ES-I3 (cell line): ENCODE data around the gene LENG8.

Experiments
- H3K36me3 ChIP-seq: 2 replicates; pipeline ENCODE4 v1.6.1; 2013; ENCODE audit warnings: mild to moderate bottlenecking, low read length, control low read depth, moderate library complexity; ENCODE audit not compliant: insufficient read depth
- H3K4me1 ChIP-seq: 2 replicates; pipeline ENCODE4 v1.6.1; 2013; ENCODE audit warnings: mild to moderate bottlenecking, control low read depth, low read length; ENCODE audit not compliant: insufficient read depth
- H3K9ac ChIP-seq: 2 replicates; pipeline ENCODE4 v1.6.1; 2013; ENCODE audit warnings: low read depth, mild to moderate bottlenecking, low read length, moderate library complexity
- H3K9me3 ChIP-seq: 2 replicates; pipeline ENCODE4 v1.6.1; 2013; ENCODE audit warnings: mild to moderate bottlenecking, low read length, moderate library complexity; ENCODE audit not compliant: control insufficient read depth, insufficient read depth

Gene LENG8

DNA sequence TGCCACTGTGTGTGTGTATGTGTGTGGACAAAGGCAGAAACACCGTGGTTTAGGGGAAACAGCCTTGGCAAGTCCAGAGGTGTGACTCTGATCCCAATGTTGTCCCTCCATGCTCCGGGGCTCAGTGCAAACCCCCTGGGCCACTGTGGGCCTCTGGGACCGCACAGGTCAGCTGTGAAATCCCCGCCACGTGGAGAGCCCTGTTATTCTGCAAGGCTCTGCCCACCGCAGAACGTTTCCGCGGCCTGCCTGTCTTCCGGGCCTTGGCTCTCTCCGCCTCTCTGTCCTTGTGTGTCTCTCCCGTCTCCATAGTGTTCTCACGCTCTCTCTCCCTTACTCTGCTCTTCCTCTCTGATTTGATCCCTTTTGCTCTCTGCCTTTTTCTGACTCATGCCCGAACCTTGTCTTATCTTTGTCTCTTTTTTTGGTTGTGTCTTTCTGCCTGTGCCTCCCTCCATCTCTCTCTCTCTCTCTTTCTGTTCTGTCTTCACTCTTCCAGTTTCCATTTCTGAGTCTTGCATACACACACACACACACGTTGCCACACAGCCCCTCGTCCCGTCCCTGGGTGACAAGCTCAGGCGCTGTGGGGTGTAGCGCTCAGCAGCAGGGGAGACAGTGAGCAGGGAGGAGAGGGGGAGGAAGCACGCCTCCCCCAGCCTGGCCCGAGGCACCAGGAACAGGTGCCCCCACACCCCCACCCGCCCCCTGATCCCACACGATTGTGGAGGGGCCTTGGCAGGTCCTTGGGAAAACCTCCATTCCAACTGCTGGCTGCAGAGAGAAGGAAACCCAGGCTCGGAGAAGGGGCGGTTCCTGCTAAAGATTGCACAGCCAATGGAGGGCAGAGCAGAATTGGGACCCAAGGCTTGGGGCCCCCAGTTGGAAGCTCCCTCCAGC lies 30.7 kb upstream of the LENG8 start:
- no peaks in the 10 kb centered on the region for H3K9me3 ChIP-seq
- no peak overlapping the region for H3K9ac ChIP-seq
- H3K36me3 ChIP-seq = no peaks in the 10 kb centered on the region
- peaks cover 22% of the 10 kb centered on the region for H3K4me1 ChIP-seq

DNA sequence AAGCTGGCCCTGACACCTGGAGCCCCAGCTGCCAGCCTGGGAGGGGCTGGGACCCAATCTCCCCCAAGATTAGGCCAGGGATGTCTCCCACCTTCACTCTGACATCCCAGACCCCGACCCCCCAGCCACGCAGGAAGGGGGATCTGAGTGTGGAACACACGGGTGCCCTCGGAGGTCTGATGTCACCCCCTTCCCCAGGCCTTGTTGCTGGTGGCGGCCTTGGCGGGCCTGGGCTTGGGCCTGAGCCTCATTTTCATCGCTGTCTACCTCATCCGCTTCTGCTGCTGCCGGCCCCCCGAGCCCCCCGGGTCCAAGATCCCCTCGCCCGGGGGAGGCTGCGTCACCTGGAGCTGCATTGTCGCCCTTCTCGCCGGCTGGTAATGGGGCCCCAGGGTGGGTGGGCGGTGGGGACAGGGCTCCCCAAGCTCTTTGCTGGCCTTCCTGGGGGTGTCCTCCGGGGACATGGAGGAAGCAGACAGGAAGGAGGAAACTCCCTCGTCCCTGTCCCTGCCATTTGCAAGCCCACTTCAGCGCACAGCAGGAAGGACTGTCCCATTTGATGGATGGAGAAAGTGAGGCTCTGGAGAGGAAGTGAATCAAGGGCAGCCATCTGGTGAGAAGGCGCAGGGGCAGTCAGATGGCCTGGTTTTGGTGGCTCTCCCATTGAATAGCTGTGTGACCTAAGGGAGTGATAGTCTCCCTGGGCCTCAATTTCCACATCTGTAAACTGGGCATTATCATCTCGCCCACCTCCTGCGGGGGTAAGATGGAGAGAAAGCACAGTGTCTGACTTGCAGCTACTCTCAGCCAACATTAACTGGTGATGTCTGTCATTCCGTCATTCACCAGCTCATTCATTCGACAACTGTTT lies 29.8 kb upstream of the LENG8 start:
- no peaks in the 10 kb centered on the region for H3K36me3 ChIP-seq
- no peaks in the 10 kb centered on the region for H3K9me3 ChIP-seq
- peaks cover 22% of the 10 kb centered on the region for H3K4me1 ChIP-seq
- no peak overlapping the region for H3K9ac ChIP-seq

DNA sequence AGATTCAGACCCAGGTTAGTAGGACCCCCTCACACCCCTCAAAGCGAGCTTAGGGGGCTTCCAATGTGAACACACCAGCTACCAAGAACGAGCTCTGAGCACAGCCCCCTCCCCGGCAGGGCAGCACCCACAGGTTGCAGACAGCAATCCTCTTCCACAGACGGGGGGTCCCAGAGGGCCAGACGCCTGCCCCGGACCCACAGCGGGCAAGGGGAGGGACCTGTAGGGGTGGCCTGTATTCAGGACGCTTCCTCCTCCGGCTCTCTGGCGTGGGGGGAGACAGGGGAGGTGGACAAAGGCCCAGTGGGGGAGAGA lies 29.0 kb upstream of the LENG8 start:
- Histone ChIP-seq H3K9ac (peak overlapping the region; percentile 52), H3K4me1 (peaks cover 22% of the 10 kb centered on the region), H3K9me3 (no peaks in the 10 kb centered on the region), H3K36me3 (no peaks in the 10 kb centered on the region)

DNA sequence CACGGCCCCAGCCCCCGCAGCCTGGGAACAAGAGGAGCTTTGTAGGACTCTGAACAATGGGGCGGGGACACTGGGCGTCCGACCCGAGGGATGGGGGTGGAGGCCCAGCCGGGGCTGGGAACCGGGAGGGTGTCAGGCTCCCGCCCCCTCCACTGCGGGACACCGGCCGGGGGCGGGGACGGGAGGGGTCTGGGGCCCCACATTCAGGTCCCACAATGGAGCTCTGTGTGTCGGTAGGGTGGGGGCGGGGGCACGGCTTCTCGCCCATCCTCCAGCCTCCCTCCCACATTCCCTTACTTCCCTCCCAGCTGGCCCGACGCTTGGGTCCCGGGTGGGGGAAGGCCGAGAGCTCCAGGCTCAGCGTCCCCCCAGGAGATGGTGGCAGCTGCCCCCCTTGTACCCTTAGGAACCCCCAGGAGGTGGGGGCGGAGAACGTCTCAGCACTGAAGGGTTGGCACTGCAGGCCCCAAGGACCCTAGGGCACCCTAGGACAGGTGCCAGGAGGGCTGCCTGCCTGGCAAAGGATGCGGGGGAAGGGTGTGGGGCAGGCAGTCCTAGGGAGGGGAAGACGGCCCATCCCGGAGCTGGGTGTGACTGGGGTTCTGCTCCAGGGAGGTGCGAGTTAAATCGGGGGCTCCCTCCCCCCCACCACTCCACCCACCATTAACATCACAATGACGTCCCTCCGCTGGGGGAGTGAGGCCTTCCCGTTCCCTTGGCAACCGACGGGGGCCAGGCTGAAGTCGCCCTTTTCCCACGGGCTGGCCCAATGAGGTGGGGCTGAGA lies 28.4 kb upstream of the LENG8 start:
- Histone ChIP-seq H3K9me3 (no peaks in the 10 kb centered on the region), H3K4me1 (peaks cover 22% of the 10 kb centered on the region), H3K36me3 (no peaks in the 10 kb centered on the region), H3K9ac (peak overlapping the region; percentile 52)

DNA sequence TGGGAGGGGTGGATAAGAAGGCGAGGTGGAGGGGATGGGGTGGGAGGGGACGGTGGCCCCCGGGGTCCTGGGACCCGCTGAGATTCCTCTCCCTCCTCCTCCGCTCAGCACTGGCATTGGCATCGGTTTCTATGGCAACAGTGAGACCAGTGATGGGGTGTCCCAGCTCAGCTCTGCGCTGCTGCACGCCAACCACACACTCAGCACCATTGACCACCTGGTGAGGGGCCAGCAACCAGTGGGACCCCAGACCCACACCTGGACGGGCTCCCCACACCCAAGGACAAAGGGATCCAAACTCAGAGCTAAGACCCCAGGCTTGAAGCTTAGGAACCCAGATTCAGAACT lies 27.9 kb upstream of the LENG8 start:
- H3K36me3 ChIP-seq = no peaks in the 10 kb centered on the region
- peaks cover 22% of the 10 kb centered on the region for H3K4me1 ChIP-seq
- peak overlapping the region; percentile 52; the same call in 1 of the 2 replicates for H3K9ac ChIP-seq
- H3K9me3 ChIP-seq = no peaks in the 10 kb centered on the region

DNA sequence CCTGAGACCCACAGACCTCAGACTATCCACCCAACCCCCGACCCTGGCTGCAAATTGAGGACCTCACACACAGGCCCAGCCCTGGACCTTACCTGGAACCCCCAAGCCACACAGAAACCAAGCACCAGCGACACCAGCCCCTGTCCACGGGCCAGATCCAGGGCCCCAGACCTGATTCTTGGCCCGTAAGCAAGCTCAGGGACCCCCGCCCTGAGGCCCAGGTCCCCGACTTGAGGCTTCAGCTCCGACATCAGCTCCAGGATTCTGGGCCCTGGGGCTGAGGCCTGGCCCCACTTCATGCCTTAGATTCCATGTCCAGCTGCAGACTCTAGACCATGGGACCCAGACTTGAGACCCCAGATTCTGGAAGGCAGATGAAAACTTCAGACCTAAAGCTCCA lies 27.5 kb upstream of the LENG8 start:
- Histone ChIP-seq H3K9ac (no peak overlapping the region), H3K9me3 (no peaks in the 10 kb centered on the region), H3K36me3 (no peaks in the 10 kb centered on the region), H3K4me1 (peaks cover 22% of the 10 kb centered on the region)

DNA sequence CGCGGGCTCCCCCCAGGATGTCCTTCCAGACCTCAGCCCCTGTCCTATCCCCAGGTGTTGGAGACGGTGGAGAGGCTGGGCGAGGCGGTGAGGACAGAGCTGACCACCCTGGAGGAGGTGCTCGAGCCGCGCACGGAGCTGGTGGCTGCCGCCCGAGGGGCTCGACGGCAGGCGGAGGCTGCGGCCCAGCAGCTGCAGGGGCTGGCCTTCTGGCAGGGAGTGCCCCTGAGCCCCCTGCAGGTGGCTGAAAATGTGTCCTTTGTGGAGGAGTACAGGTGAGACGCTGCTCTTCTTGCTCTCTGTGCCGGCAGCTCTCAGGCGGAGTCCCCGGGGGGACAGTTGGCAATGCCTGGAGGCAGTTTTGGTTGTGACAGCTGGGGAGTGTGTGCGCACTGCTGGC lies 26.9 kb upstream of the LENG8 start:
- Histone ChIP-seq H3K36me3 (no peaks in the 10 kb centered on the region), H3K9me3 (no peaks in the 10 kb centered on the region), H3K4me1 (peaks cover 22% of the 10 kb centered on the region), H3K9ac (no peak overlapping the region)

DNA sequence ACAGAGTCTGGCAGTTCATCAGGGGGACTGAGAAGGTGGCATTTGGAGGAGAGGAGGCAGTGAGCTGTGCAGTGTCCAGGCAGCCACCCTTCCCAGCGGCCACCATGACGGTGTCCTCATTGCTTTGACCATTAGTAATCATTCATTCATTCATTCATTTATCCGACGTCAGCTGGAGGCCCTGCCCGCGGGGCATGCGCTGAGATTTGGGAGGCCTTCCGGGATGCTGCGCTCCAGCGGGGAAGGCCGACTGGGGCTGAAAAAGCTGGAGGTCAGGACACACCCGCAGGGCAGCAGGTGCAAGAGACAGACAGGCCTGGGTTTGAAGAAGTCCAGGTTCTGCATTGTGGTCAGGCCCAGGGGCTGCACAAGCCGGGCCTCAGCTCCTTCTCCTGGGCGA lies 24.8 kb upstream of the LENG8 start:
- no peaks in the 10 kb centered on the region for H3K36me3 ChIP-seq
- no peaks in the 10 kb centered on the region for H3K9me3 ChIP-seq
- peaks cover 10% of the 10 kb centered on the region for H3K4me1 ChIP-seq
- no peak overlapping the region for H3K9ac ChIP-seq

DNA sequence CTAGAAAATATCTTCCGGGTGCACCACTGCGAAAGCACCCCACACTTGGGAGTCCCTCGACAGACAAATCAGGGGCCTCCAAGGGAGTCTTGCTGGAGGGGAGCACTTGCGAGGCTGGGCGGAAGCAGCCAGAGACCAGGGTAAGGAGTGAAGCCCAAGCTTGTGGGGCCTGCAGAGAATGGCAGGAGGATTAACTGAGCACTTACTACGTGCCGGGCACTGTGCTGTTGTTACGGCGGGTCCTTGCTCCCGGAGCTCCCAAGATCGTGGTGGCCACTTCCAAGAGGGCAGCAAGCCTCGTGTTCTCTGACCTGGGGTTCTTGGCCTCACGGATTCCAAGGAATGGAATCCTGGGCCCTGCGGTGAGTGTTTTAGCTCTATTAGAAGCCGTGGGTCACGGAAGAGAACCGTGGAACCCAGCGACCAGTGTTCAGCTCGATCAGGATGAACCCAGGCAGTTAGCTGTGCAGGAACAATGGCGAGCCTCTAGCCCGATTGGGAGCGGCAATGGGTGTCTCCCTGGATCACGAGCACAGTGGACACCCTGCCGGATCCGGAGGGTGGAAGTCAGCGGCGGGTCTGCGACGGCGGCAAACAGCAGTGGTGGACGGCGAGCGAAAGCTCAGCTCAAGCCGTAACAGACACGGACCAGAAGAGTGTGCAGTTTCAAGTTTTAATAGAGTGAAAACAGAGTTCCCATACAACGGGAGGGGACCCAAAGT lies 24.2 kb upstream of the LENG8 start:
- Histone ChIP-seq H3K36me3 (no peaks in the 10 kb centered on the region), H3K4me1 (peaks cover 10% of the 10 kb centered on the region), H3K9ac (no peak overlapping the region), H3K9me3 (no peaks in the 10 kb centered on the region)

DNA sequence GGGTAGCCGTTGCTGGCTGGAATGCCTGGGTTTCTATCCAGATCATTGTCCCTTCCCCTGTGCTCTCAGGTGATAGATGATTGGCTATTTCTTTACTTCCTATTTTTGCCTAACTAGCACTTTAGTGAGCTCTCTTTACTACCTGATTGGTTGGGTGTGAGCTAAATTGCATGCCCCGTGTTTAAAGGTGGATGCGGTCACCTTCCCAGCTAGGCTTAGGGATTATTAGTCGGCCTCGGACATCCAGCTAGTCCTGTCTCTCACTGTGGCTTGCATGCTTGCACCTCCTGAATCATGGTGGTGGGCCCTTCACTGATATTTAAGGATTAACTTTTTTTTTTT lies 23.6 kb upstream of the LENG8 start:
- Histone ChIP-seq H3K9ac (no peak overlapping the region), H3K4me1 (peaks cover 10% of the 10 kb centered on the region), H3K9me3 (no peaks in the 10 kb centered on the region), H3K36me3 (no peaks in the 10 kb centered on the region)

DNA sequence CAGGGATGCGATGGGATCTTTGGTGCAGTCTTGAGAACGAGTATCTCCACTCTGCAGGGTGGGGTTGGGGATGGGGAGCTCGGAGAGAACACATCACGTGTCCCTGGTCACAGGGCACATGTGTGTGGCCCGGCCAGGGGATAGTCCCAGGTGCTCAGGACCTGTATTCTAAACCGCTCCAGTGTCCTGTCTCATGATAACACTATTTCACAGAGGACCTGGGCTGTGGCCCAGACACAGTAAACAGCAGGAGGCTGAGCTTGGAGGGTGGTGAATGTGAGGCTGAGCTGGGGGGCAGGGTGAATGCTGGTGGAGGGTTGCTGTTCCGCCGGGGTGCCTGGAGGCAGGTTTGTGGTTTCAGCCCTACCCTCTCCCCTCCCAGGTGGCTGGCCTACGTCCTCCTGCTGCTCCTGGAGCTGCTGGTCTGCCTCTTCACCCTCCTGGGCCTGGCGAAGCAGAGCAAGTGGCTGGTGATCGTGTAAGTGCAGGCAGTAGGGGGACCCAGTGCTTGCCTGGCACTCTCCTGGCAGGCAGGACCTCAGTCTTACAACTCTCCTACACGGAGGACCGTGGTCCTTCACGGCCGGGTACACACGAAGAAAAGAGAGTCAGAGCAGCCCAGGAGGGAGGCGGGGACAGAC lies 22.6 kb upstream of the LENG8 start:
- Histone ChIP-seq H3K9me3 (no peaks in the 10 kb centered on the region), H3K9ac (no peak overlapping the region), H3K36me3 (no peaks in the 10 kb centered on the region), H3K4me1 (peaks cover 7% of the 10 kb centered on the region)

DNA sequence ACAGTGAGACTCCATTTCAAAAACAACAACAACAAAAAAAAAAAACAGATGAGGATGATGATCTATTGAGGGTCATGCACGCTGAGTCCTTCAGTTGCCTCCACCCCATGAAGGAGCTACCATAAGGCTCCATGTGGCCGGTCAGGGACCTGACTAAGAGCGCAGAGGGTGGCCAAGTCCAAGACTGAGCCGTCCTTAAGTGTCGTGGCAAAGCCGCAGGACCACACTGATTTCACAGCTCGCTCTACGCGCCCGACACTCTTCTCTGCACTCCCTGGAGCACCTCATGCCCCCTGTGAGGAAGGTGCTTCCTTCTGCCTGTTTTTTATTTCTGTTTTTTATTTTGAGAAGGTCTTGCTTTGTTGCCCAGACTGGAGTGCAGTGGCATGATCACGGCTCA lies 21.4 kb upstream of the LENG8 start:
- H3K36me3 ChIP-seq = no peaks in the 10 kb centered on the region
- H3K9me3 ChIP-seq = no peaks in the 10 kb centered on the region
- H3K4me1 ChIP-seq = no peaks in the 10 kb centered on the region; the same call in 1 of the 2 replicates
- no peak overlapping the region for H3K9ac ChIP-seq

DNA sequence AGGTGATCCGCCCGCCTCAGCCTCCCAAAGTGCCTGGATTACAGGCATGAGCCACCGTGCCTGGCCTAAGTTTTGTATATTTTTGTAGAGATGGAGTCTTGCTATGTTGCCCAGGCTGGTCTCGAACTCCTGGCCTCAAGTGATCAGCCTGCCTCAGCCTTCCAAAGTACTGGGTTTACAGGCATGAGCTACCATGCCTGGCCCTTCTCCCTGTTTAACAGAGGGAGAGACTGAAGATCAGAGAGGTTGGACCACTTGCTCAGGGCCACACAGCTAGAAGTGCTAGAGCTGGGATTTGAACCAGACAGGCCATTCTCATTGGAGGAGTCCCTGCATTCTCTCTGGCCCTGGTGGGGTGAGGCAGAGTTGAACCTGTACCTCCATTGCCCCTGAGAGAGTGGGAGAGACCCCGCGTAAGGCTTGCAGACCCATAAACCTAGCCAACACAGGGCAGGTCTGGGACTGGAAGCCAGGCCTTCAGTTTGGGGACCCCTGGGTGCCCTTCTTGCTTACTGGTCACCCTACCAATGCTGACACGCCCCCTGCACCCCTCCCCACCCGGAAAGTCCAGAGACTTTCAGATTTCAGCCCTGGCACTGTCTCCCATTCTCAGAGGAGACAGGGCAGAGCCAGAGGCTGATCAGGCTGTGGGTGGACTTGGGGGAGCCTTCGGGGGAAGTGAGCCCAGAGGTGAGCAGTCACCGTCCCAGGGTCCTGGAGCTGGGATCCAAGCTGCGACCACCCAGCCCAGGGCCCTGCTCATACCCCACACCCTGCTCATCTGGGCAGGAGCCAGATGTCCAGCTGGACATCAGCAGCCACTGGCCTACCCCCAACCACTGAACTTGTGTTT lies 20.4 kb upstream of the LENG8 start:
- H3K36me3 ChIP-seq = no peaks in the 10 kb centered on the region

More for the DNA sequence above, 20.4 kb upstream of the LENG8 start:
- no peak overlapping the region for H3K9ac ChIP-seq
- H3K9me3 ChIP-seq = no peaks in the 10 kb centered on the region
- H3K4me1 ChIP-seq = no peaks in the 10 kb centered on the region; the same call in 1 of the 2 replicates
